Trophoblast cell (in vitro differentiated cells and primary cell): ENCODE results near the gene PPT2.

Experiments used
- DNase-seq, 2 donors: peaks; one replicate each; pipeline ENCODE4 v3.0.0-alpha.2; 2016
- H2AFZ ChIP-seq: 2 replicates; pipeline ENCODE4 v1.6.1; 2013; ENCODE audit warnings: low read length, moderate library complexity, mild to moderate bottlenecking; ENCODE audit not compliant: insufficient read depth, poor library complexity
- H2AK5ac ChIP-seq: 2 replicates; pipeline ENCODE4 v1.6.1; 2013; ENCODE audit warnings: mild to moderate bottlenecking, low read length
- H2BK120ac ChIP-seq: 2 replicates; pipeline ENCODE4 v1.6.1; 2013; ENCODE audit warnings: low read length, mild to moderate bottlenecking, moderate library complexity; ENCODE audit not compliant: insufficient read depth, poor library complexity
- H2BK12ac ChIP-seq: 2 replicates; pipeline ENCODE4 v1.6.1; 2013; ENCODE audit warnings: mild to moderate bottlenecking, low read length, moderate library complexity
- H2BK5ac ChIP-seq: 2 replicates; pipeline ENCODE4 v1.6.1; 2013; ENCODE audit warnings: low read length, low read depth, moderate library complexity, mild to moderate bottlenecking; ENCODE audit not compliant: poor library complexity
- H3K14ac ChIP-seq: 2 replicates; pipeline ENCODE4 v1.6.1; 2013; ENCODE audit warnings: mild to moderate bottlenecking, low read length
- H3K18ac ChIP-seq: 2 replicates; pipeline ENCODE4 v1.6.1; 2013; ENCODE audit warnings: mild to moderate bottlenecking, low read length
- H3K23ac ChIP-seq: 2 replicates; pipeline ENCODE4 v1.6.1; 2013; ENCODE audit warnings: low read length
- H3K27ac ChIP-seq: 2 replicates; pipeline ENCODE4 v1.5.1; 2013; ENCODE audit warnings: low read depth, mild to moderate bottlenecking, inconsistent platforms, low read length, moderate library complexity
- H3K27me3 ChIP-seq: 2 replicates; pipeline ENCODE4 v1.6.1; 2013; ENCODE audit warnings: inconsistent platforms, mild to moderate bottlenecking, low read length, moderate library complexity; ENCODE audit not compliant: insufficient read depth
- H3K36me3 ChIP-seq, 2 experiments: 1 replicate in 1 of 2; 2 replicates in 1 of 2; pipeline ENCODE4 v1.6.1; 2013; ENCODE audit warnings: low read length in 2 of 2, mild to moderate bottlenecking in 2 of 2, moderate library complexity in 1 of 2; ENCODE audit not compliant: insufficient read depth in 2 of 2, control insufficient read depth in 1 of 2
- H3K4ac ChIP-seq: 2 replicates; pipeline ENCODE4 v1.6.1; 2013; ENCODE audit warnings: low read depth, mild to moderate bottlenecking, low read length, moderate library complexity
- H3K4me1 ChIP-seq, 2 experiments: 1 replicate in 1 of 2; 2 replicates in 1 of 2; pipeline ENCODE4 v1.6.1; 2013; ENCODE audit warnings: low read length in 2 of 2, mild to moderate bottlenecking in 2 of 2, moderate library complexity in 1 of 2; ENCODE audit not compliant: insufficient read depth in 2 of 2, control insufficient read depth in 1 of 2
- H3K4me2 ChIP-seq: 2 replicates; pipeline ENCODE4 v1.6.1; 2013; ENCODE audit warnings: inconsistent platforms, mild to moderate bottlenecking, low read length, moderate library complexity
- H3K4me3 ChIP-seq: 2 replicates; pipeline ENCODE4 v1.5.1; 2013; ENCODE audit warnings: mild to moderate bottlenecking, low read depth, low read length, inconsistent platforms
- H3K79me1 ChIP-seq: one replicate; pipeline ENCODE4 v1.6.1; 2013; ENCODE audit warnings: low read length
- H3K79me2 ChIP-seq: 2 replicates; pipeline ENCODE4 v1.6.1; 2013; ENCODE audit warnings: low read length, mild to moderate bottlenecking; ENCODE audit not compliant: control insufficient read depth, insufficient read depth, poor library complexity
- H3K9ac ChIP-seq: 2 replicates; pipeline ENCODE4 v1.6.1; 2013; ENCODE audit warnings: mild to moderate bottlenecking, low read length
- H3K9me3 ChIP-seq: 2 replicates; pipeline ENCODE4 v1.6.1; 2013; ENCODE audit warnings: low read depth, mild to moderate bottlenecking, control low read depth, inconsistent platforms, low read length; ENCODE audit not compliant: insufficient read depth
- H4K12ac ChIP-seq: 2 replicates; pipeline ENCODE4 v1.6.1; 2013; ENCODE audit warnings: low read depth, mild to moderate bottlenecking, low read length, moderate library complexity
- H4K8ac ChIP-seq: 2 replicates; pipeline ENCODE4 v1.6.1; 2013; ENCODE audit warnings: low read depth, mild to moderate bottlenecking, low read length, moderate library complexity
- H4K91ac ChIP-seq: one replicate; pipeline ENCODE4 v1.6.1; 2013; ENCODE audit warnings: low read depth, mild to moderate bottlenecking, low read length, moderate library complexity
- WGBS: extraction: QIAGEN DNeasy Blood & Tissue Kit; methylation state at CpG from one replicate; pipeline ENCODE4 v1.1.7; 2013; ENCODE audit warnings: missing lambda C conversion rate; ENCODE audit not compliant: insufficient read length, insufficient coverage; ENCODE audit errors: extremely low coverage; 5-methylcytosine and 5-hydroxymethylcytosine counted together

The PPT2 gene

DNA sequence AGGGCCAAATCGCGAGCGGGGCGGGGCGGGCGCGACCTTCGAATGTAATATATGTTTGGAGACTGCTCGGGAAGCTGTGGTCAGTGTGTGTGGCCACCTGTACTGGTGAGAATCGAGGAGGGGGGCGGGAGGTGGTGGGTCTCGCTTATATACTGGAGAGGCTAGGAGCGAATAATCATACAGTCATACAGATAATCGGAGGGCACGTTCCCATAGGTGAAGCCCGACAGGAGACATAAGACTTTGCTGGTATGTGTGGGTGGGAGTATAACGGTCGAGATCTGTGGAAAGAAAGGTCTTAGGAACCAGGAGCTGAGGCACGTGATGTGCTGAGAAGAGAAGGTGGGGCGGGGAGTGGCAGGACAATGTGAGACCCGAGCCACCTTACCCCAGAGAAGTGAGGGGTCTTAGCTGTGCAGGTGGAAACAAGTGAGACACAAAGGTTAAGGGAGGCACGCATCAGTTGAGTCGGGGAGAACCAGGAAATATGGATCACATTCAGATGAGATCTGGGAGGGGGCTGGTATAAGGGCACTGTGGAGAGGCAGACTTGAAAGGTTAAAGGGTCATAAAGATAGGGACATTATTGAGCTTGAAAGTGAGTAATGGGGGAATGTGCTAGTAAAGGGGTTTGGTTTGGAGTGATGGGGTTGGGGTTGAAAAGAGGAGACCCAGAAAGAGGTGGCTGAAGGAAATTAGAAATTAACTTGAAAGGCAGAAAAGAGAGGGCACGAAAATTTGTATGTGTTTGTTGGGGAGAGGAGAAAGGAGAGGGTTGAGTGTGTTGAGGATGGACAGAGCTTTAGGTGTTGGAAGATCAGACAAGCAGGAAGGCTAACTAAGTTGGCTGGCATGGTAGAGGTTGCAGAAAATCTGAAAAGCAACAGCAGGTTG lies 24.9 kb downstream of the PPT2 start:
- Histone ChIP-seq H2BK5ac (no peak overlapping the region), H4K91ac (peak overlapping the region; percentile 59), H2BK120ac (no peak overlapping the region), H4K12ac (no peak overlapping the region), H3K4me2 (peak overlapping the region; percentile 60), H3K27me3 (no peaks in the 10 kb centered on the region), H2BK12ac (no peak overlapping the region), H3K23ac (peak overlapping the region; percentile 19), H3K18ac (peak overlapping the region; percentile 10), H3K14ac (peak overlapping the region; percentile 33), H3K4ac (peak overlapping the region; percentile 16), H3K36me3 (peaks cover 26 to 32% of the 10 kb centered on the region in 2 experiments), H3K27ac (no peak overlapping the region), H3K9me3 (no peaks in the 10 kb centered on the region), H3K4me1 (peaks cover 4 to 21% of the 10 kb centered on the region in 2 experiments), H3K4me3 (peak overlapping the region; percentile 72), H3K79me1 (peaks cover 14% of the 10 kb centered on the region), H3K9ac (peak overlapping the region; percentile 28), H2AFZ (peak overlapping the region; percentile 38), H3K79me2 (peaks cover 10% of the 10 kb centered on the region), H2AK5ac (peak overlapping the region; percentile 4), H4K8ac (peak overlapping the region; percentile 44)
- WGBS, result 95% methylated on average over 1 of the region's 24 CpGs
- DNase-seq, result peak in 1 of 2 donors; percentile 13

- peaks cover 14% of the 10 kb centered on the region for H3K79me1 ChIP-seq
- H3K27me3 ChIP-seq, result no peaks in the 10 kb centered on the region
- DNase-seq, result no peak
- no peak overlapping the region for H2BK12ac ChIP-seq
- H4K8ac ChIP-seq, result no peak overlapping the region
- no peak overlapping the region for H2BK120ac ChIP-seq
- no peak overlapping the region for H3K27ac ChIP-seq
- no peak overlapping the region for H4K12ac ChIP-seq
- H3K9me3 ChIP-seq, result no peaks in the 10 kb centered on the region
- H3K4me2 ChIP-seq, result no peak overlapping the region
- H3K9ac ChIP-seq, result no peak overlapping the region
- no peak overlapping the region for H3K14ac ChIP-seq
- no peak overlapping the region for H3K4ac ChIP-seq
- no CpG with 5 or more reads among the region's 10 CpGs for WGBS
- H3K23ac ChIP-seq, result no peak overlapping the region
- H3K18ac ChIP-seq, result no peak overlapping the region
- peaks cover 26 to 36% of the 10 kb centered on the region in 2 experiments for H3K36me3 ChIP-seq
- H2BK5ac ChIP-seq, result no peak overlapping the region
- H2AFZ ChIP-seq, result no peak overlapping the region
- peaks cover 10% of the 10 kb centered on the region for H3K79me2 ChIP-seq
- H2AK5ac ChIP-seq, result no peak overlapping the region
- H4K91ac ChIP-seq, result no peak overlapping the region
- no peak overlapping the region for H3K4me3 ChIP-seq
- peaks cover 4 to 20% of the 10 kb centered on the region in 2 experiments for H3K4me1 ChIP-seq
These were observed 25.9 kb downstream of the PPT2 start for GRCh38 chr6:32179766-32180405.

GRCh38 chr6:32181148-32181702 lies 27.3 kb downstream of the PPT2 start:
- Histone ChIP-seq H2BK5ac (no peak overlapping the region), H3K14ac (no peak overlapping the region), H4K91ac (no peak overlapping the region), H3K79me1 (peaks cover 10% of the 10 kb centered on the region), H3K4me2 (no peak overlapping the region), H3K9ac (no peak overlapping the region), H3K4me3 (no peak overlapping the region), H3K79me2 (peaks cover 2% of the 10 kb centered on the region), H2BK120ac (no peak overlapping the region), H3K4me1 (peaks cover 0 to 17% of the 10 kb centered on the region in 2 experiments), H4K12ac (no peak overlapping the region), H3K18ac (no peak overlapping the region), H3K36me3 (peaks cover 29 to 36% of the 10 kb centered on the region in 2 experiments), H2AK5ac (no peak overlapping the region), H3K23ac (no peak overlapping the region), H2AFZ (no peak overlapping the region), H2BK12ac (no peak overlapping the region), H3K27me3 (no peaks in the 10 kb centered on the region), H3K4ac (no peak overlapping the region), H3K9me3 (no peaks in the 10 kb centered on the region), H3K27ac (no peak overlapping the region), H4K8ac (no peak overlapping the region)
- WGBS, result no CpG with 5 or more reads among the region's 15 CpGs
- DNase-seq, result no peak

DNA sequence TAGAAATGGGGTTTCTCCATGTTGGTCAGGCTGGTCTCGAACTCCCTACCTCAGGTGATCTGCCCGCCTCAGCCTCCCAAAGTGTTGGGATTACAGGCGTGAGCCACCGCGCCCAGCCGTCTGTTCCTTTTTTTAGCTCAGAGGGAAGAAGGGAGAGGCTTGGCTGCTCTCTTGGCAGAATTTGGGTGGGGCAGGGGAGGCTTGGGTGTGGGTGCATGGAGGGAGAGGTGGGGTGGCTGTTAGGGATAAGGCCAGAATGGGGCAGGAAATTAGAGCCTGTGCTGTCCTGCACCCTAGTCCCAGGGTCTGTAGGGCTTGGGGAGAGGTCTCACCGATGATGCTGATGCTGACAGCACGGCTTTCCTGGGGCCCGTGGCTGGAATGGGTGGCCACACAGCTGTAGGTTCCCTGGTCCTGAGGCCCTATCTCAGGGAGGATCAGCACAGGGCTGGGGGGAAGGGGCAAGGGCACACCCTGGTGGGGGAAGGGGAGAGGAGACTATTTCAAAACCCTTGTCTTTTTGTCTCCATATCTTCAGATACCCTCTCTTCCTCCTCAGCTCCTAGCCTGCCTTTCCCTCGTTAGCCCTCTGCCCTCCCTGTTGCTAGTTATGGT lies 28.1 kb downstream of the PPT2 start:
- Histone ChIP-seq H3K36me3 (peaks cover 37 to 43% of the 10 kb centered on the region in 2 experiments), H3K4me2 (no peak overlapping the region), H3K27me3 (no peaks in the 10 kb centered on the region), H3K23ac (no peak overlapping the region), H2AK5ac (no peak overlapping the region), H2BK12ac (no peak overlapping the region), H3K14ac (no peak overlapping the region), H4K8ac (no peak overlapping the region), H3K18ac (no peak overlapping the region), H3K9ac (no peak overlapping the region), H4K12ac (no peak overlapping the region), H3K27ac (no peak overlapping the region), H3K4me3 (peak overlapping the region; percentile 21), H3K79me2 (peaks cover 2% of the 10 kb centered on the region), H3K79me1 (peaks cover 6% of the 10 kb centered on the region), H2AFZ (no peak overlapping the region), H2BK5ac (no peak overlapping the region), H4K91ac (no peak overlapping the region), H3K4me1 (peaks cover 0 to 10% of the 10 kb centered on the region in 2 experiments), H3K9me3 (no peaks in the 10 kb centered on the region), H3K4ac (no peak overlapping the region), H2BK120ac (no peak overlapping the region)
- DNase-seq, result no peak
- no CpG with 5 or more reads among the region's 10 CpGs for WGBS
